K562 (cell line): ENCODE measurements around the gene SLC39A5. TPM values are rescaled to one million over a fixed set of nuclear protein-coding genes. Genes with fewer than 3 reads are reported as not detected.

ENCODE experiments used
- ATAC-seq: fragments of 200-7000 bp; cut with Tn5 transposase; 3 replicates; pipeline ENCODE4 v1.9.1; 2020; ENCODE audit warnings: moderate library complexity
- BruUV-seq: library from RNA; stranded (reverse); fragments of 400-500 nt; replicated peaks from 2 replicates; lab custom pipeline; 2021; lab: Mats Ljungman, UMichigan
- CTCF ChIA-PET: fragments of 300-600 bp; formaldehyde crosslinking; extraction: SDS; loops from one replicate; lab custom pipeline; 2021; ENCODE audit warnings: low intra/inter-chr PET ratio; lab: Yijun Ruan, JAX
- POLR2A ChIA-PET: fragments of 300-600, 350-650 bp; sonication (Branson Sonifier 250); formaldehyde crosslinking; extraction: SDS; loops from one replicate; lab custom pipeline; 2021; ENCODE audit warnings: antibody characterized with exemption, inconsistent platforms; lab: Yijun Ruan, JAX
- DNase-seq, 4 experiments: peaks; one replicate each; pipeline versions ENCODE4 v3.0.0 to v3.0.0-alpha.2; 2011 to 2018; ENCODE audit warnings: low spot score in 3 of 4, mixed read lengths in 3 of 4; ENCODE audit errors: extremely low read depth in 1 of 4
- FAIRE-seq: peaks from 2 replicates; lab custom pipeline; 2011; peaks lifted over from hg19 to GRCh38; lab: Jason Lieb, UNC
- H2AFZ ChIP-seq: 2 replicates; pipeline ENCODE4 v1.6.0; 2011; ENCODE audit warnings: low read depth, low read length, control low read depth, inconsistent platforms
- H3K27ac ChIP-seq: fragments of 200-600 bp; 3 replicates; pipeline ENCODE4 v1.8.0; 2011; ENCODE audit warnings: low read depth, mild to moderate bottlenecking, control low read depth, inconsistent platforms, low read length, moderate library complexity, mixed read lengths; ENCODE audit errors: extremely low read depth
- H3K27me3 ChIP-seq, 2 experiments: fragments of 300-600 bp in 1 of 2; 2 replicates in 1 of 2; 3 replicates in 1 of 2; pipeline versions ENCODE4 v1.6.0 to v1.8.0; 2011; ENCODE audit warnings: inconsistent platforms in 2 of 2, low read length in 2 of 2, mild to moderate bottlenecking in 1 of 2, mixed read lengths in 1 of 2, moderate library complexity in 1 of 2; ENCODE audit not compliant: control insufficient read depth in 2 of 2, insufficient read depth in 2 of 2
- H3K36me3 ChIP-seq: fragments of 300-600 bp; 3 replicates; pipeline ENCODE4 v1.8.0; 2011; ENCODE audit warnings: mild to moderate bottlenecking, low read length, inconsistent platforms; ENCODE audit not compliant: control insufficient read depth, insufficient read depth
- H3K4me1 ChIP-seq, 2 experiments: fragments of 200-600 bp in 1 of 2; replicated peaks in 1 of 2; 2 replicates in 1 of 2; 3 replicates in 1 of 2; pipeline versions ENCODE4 v1.5.1 to v1.8.0; 2011; ENCODE audit warnings: inconsistent platforms in 2 of 2, low read length in 2 of 2, mild to moderate bottlenecking in 1 of 2, mixed read lengths in 1 of 2, moderate library complexity in 1 of 2; ENCODE audit not compliant: control insufficient read depth in 2 of 2, insufficient read depth in 2 of 2
- H3K4me2 ChIP-seq: 2 replicates; pipeline ENCODE4 v1.6.1; 2011; ENCODE audit warnings: low read length, control low read depth, inconsistent platforms, mixed read lengths; ENCODE audit not compliant: insufficient read depth
- H3K4me3 ChIP-seq: fragments of 200-600 bp; sonication (generic), shearing (Covaris generic); 2 replicates; pipeline ENCODE4 v1.5.1; 2016; ENCODE audit warnings: control low read depth, inconsistent platforms
- H3K79me2 ChIP-seq: fragments of 200-600 bp; 3 replicates; pipeline ENCODE4 v1.8.0; 2011; ENCODE audit warnings: low read length, inconsistent platforms; ENCODE audit not compliant: control insufficient read depth, insufficient read depth
- H3K9ac ChIP-seq, 2 experiments: 2 replicates each; pipeline versions ENCODE4 v1.6.0 to v1.6.1; 2011; ENCODE audit warnings: low read depth in 2 of 2, low read length in 2 of 2, control low read depth in 1 of 2, inconsistent platforms in 1 of 2, mild to moderate bottlenecking in 1 of 2, mixed read lengths in 1 of 2; ENCODE audit not compliant: insufficient read depth in 1 of 2
- H3K9me1 ChIP-seq: one replicate; pipeline ENCODE4 v1.6.0; 2011; ENCODE audit warnings: inconsistent platforms, mild to moderate bottlenecking, low read length, moderate library complexity; ENCODE audit not compliant: control insufficient read depth, insufficient read depth
- H3K9me3 ChIP-seq: replicated peaks from 2 replicates; pipeline ENCODE4 v1.5.1; 2011; ENCODE audit warnings: low read depth, low read length, inconsistent platforms; ENCODE audit not compliant: control insufficient read depth, insufficient read depth
- H4K20me1 ChIP-seq: replicated peaks from 2 replicates; pipeline ENCODE4 v1.6.1; 2011; ENCODE audit warnings: low read length, inconsistent platforms, mixed read lengths; ENCODE audit not compliant: control insufficient read depth, insufficient read depth
- ATF1 ChIP-seq, 2 experiments: fragments of 450-650 bp in 1 of 2; IDR thresholded peaks; 2 replicates each; pipeline ENCODE4 v1.6.1; 2016; ENCODE audit warnings: missing compliant biosample characterization in 1 of 2, missing genetic modification characterization in 1 of 2
- C11orf30 ChIP-seq: fragments of 450-650 bp; IDR thresholded peaks from 2 replicates; pipeline ENCODE4 v1.6.1; 2016; ENCODE audit warnings: low read depth, mild to moderate bottlenecking
- CEBPB ChIP-seq: fragments of 450-650 bp; IDR thresholded peaks from 2 replicates; pipeline ENCODE4 v1.6.1; 2016; ENCODE audit warnings: missing genetic modification characterization, missing compliant biosample characterization
- DPF2 ChIP-seq: fragments of 450-650 bp; IDR thresholded peaks from 2 replicates; pipeline ENCODE4 v1.6.1; 2016
- FOXA1 ChIP-seq: fragments of 450-650 bp; IDR thresholded peaks from 2 replicates; pipeline ENCODE4 v1.6.1; 2016; ENCODE audit warnings: mild to moderate bottlenecking, borderline replicate concordance
- HDAC3 ChIP-seq: fragments of 450-650 bp; IDR thresholded peaks from 2 replicates; pipeline ENCODE4 v1.6.1; 2018; ENCODE audit warnings: borderline replicate concordance, mild to moderate bottlenecking, moderate library complexity; ENCODE audit not compliant: partially characterized antibody
- PHB ChIP-seq: fragments of 250-450 bp; sonication (Bioruptor Pico); IDR thresholded peaks from 2 replicates; pipeline ENCODE4 v1.5.0; 2021
- POLR2H ChIP-seq: IDR thresholded peaks from 2 replicates; pipeline ENCODE4 v1.6.1; 2016; ENCODE audit warnings: missing genetic modification characterization, low read depth, mild to moderate bottlenecking, control low read depth, missing compliant biosample characterization, moderate library complexity
- ZBTB1 ChIP-seq: sonication (generic); formaldehyde crosslinking; IDR thresholded peaks from 2 replicates; pipeline ENCODE4 v1.8.1; 2023; ENCODE audit warnings: missing genetic modification reagents, low read depth, mild to moderate bottlenecking, borderline replicate concordance
- ZNF3 ChIP-seq: fragments of 250-450 bp; sonication (Bioruptor Pico); IDR thresholded peaks from 2 replicates; pipeline ENCODE4 v1.5.0; 2021; ENCODE audit warnings: mild to moderate bottlenecking, moderate library complexity
- ZNF316 ChIP-seq: fragments of 450-650 bp; IDR thresholded peaks from 2 replicates; pipeline ENCODE4 v1.6.1; 2016
- ZNF384 ChIP-seq: IDR thresholded peaks from 2 replicates; pipeline ENCODE4 v1.6.1; 2012; ENCODE audit warnings: low read depth, low read length, improper control_type of control experiment
- WGBS: fragments of 100-300 bp; shearing (Covaris generic); methylation state at CpG from one replicate; pipeline ENCODE4 v1.1.6; 2016; ENCODE audit warnings: low coverage, mixed read lengths; ENCODE audit not compliant: insufficient coverage; ENCODE audit errors: missing lambda C conversion rate; 5-methylcytosine and 5-hydroxymethylcytosine counted together
- in situ Hi-C: fragments of 300-500 bp; cut with MboI; formaldehyde crosslinking; loops from 4 replicates; pipeline ENCODE4 v1.15.0; 2018; ENCODE audit warnings: inconsistent platforms, mixed read lengths
- intact Hi-C: fragments of 100-400 bp; cut with micrococcal nuclease; formaldehyde crosslinking; loops from 2 replicates; pipeline ENCODE4 v1.14.2; 2022
- polyA plus RNA-seq, 8 experiments: library from polyadenylated mRNA; depleted of rRNA in 4 of 8; stranded (reverse) in 5 of 8; unstranded in 3 of 8; fragments of >200 nt; fragmentation: Nextera tagmentation in 2 of 8; fragmentation: Illumina TruSeq in 1 of 8; extraction: Ambion mirVana in 2 of 8; extraction: Trizol in 1 of 8; gene quantifications; 2 replicates each; pipeline versions ENCODE4 v1.2.1 to v1.2.3, GENCODE V29; 2011 to 2014; ENCODE audit warnings: inconsistent platforms in 1 of 8, missing spikeins in 1 of 8
- total RNA-seq, 7 experiments: library from RNA; depleted of rRNA in 6 of 7; stranded (reverse); fragments of >200 nt in 6 of 7; fragmentation: Illumina TruSeq in 2 of 7; extraction: Trizol in 2 of 7; gene quantifications; 2 replicates each; pipeline versions ENCODE4 v1.2.1 to v1.2.3, GENCODE V29; 2011 to 2021; ENCODE audit warnings: low replicate concordance in 1 of 7
- TF ChIP-seq, protein P1 (sequence below): fragments of 450-650 bp; IDR thresholded peaks from 2 replicates; pipeline ENCODE4 v1.6.1; 2018; ENCODE audit not compliant: partially characterized antibody
- TF ChIP-seq, protein P2 (sequence below): sonication (generic); formaldehyde crosslinking; IDR thresholded peaks from 2 replicates; pipeline ENCODE4 v1.4.0; 2020; ENCODE audit warnings: mild to moderate bottlenecking, missing genetic modification reagents
- TF ChIP-seq, protein P3 (sequence below): IDR thresholded peaks from 2 replicates; pipeline ENCODE4 v1.6.1; 2012; ENCODE audit warnings: low read depth, low read length, improper control_type of control experiment, borderline replicate concordance

Gene SLC39A5
- total and polyA plus RNA-seq, 9 of the 15 experiments (the other 6 are each of a cell fraction or from before 2014, with no cell fraction given): 0.08 to 0.10 TPM; not detected in 7

DNA sequence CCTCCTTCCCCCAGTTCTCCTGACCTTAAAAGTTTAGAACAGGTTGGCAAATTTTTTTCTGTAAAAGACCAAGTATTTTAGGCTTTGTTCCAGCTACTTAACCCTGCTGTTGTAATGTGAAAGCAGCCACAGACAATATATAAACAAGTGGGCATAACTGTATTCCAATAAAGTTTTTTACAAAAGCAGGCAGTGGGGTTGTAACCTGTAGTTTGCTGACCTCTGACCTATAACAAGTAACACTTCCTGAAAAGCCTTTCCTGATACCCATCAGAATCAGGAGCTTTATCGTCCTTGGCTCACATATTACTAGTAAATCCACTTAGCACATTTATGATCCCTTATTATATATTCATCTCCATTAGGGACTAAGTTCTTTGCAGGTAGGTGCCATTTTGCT is 27.5 kb upstream of the SLC39A5 start (continued):
- no peak for TF ChIP-seq CEBPB
- peak; percentile 54; the same call in 1 of the 2 replicates for TF ChIP-seq ZNF384
- 0 out of 2 replicates have a peak, but pooled peaks have one; percentile 18 for TF ChIP-seq DPF2
- peak; percentile 52 for TF ChIP-seq HDAC3
- TF ChIP-seq PHB (CRISPR knock-in tag): no peak
- TF ChIP-seq ATF1 (CRISPR knock-in tag; IDR thresholded peaks at IDR 0.05): no peak
- 0 out of 2 replicates have a peak, but pooled peaks have one; percentile 14 for TF ChIP-seq ATF1 (tag; IDR thresholded peaks at IDR 0.05)
- TF ChIP-seq, protein P1, sequence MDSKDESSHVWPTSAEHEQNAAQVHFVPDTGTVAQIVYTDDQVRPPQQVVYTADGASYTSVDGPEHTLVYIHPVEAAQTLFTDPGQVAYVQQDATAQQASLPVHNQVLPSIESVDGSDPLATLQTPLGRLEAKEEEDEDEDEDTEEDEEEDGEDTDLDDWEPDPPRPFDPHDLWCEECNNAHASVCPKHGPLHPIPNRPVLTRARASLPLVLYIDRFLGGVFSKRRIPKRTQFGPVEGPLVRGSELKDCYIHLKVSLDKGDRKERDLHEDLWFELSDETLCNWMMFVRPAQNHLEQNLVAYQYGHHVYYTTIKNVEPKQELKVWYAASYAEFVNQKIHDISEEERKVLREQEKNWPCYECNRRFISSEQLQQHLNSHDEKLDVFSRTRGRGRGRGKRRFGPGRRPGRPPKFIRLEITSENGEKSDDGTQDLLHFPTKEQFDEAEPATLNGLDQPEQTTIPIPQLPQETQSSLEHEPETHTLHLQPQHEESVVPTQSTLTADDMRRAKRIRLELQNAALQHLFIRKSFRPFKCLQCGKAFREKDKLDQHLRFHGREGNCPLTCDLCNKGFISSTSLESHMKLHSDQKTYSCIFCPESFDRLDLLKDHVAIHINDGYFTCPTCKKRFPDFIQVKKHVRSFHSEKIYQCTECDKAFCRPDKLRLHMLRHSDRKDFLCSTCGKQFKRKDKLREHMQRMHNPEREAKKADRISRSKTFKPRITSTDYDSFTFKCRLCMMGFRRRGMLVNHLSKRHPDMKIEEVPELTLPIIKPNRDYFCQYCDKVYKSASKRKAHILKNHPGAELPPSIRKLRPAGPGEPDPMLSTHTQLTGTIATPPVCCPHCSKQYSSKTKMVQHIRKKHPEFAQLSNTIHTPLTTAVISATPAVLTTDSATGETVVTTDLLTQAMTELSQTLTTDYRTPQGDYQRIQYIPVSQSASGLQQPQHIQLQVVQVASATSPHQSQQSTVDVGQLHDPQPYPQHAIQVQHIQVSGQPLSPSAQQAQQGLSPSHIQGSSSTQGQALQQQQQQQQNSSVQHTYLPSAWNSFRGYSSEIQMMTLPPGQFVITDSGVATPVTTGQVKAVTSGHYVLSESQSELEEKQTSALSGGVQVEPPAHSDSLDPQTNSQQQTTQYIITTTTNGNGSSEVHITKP: no peak
- no peak for TF ChIP-seq ZBTB1 (CRISPR knock-in tag)

DNA sequence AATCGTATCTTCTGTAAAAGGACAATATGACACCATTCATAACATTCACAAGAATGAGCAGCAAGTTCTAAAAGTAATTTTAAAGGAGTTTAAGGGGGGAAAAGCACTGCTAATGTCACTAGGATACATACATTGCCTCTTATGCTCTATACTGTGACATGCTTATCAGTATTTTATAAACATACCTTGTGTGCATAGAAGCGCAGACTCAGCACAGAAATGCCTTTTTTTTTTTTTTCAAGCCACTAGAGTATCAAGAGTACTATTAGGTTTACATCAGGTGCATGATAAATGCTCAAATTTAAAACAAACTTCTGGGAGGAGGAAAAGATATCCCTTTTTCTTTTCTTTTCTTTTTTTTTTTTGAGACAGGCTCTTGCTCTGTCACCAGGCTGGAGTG is 27.0 kb upstream of the SLC39A5 start:
- Histone ChIP-seq H3K9me1 (no peaks in the 10 kb centered on the region), H3K4me2 (no peak overlapping the region), H3K9ac (no peak overlapping the region), H2AFZ (peak overlapping the region; percentile 4), H3K36me3 (peaks cover 31% of the 10 kb centered on the region), H3K9me3 (no peaks in the 10 kb centered on the region), H3K4me3 (no peak overlapping the region), H3K27ac (peak overlapping the region; percentile 37; the same call in 1 of the 3 replicates), H4K20me1 (no peaks in the 10 kb centered on the region), H3K4me1 (peaks cover 2 to 25% of the 10 kb centered on the region in 2 experiments; a peak in 3 of 5 replicates), H3K79me2 (no peaks in the 10 kb centered on the region), H3K27me3 (no peaks in the 10 kb centered on the region)
- in situ Hi-C loops (no loop called here), intact Hi-C loops (no loop called here)
- ChIA-PET POLR2A (interaction anchor here (2.7 kb wide), 1 partner anchor 13 kb away, joined by 12 read pairs; the partner anchor contains the start of gene SMARCC2), CTCF (no interaction called here)
- FAIRE-seq: no peak
- TF ChIP-seq, protein P2, sequence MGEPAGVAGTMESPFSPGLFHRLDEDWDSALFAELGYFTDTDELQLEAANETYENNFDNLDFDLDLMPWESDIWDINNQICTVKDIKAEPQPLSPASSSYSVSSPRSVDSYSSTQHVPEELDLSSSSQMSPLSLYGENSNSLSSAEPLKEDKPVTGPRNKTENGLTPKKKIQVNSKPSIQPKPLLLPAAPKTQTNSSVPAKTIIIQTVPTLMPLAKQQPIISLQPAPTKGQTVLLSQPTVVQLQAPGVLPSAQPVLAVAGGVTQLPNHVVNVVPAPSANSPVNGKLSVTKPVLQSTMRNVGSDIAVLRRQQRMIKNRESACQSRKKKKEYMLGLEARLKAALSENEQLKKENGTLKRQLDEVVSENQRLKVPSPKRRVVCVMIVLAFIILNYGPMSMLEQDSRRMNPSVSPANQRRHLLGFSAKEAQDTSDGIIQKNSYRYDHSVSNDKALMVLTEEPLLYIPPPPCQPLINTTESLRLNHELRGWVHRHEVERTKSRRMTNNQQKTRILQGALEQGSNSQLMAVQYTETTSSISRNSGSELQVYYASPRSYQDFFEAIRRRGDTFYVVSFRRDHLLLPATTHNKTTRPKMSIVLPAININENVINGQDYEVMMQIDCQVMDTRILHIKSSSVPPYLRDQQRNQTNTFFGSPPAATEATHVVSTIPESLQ: no peak
- TF ChIP-seq C11orf30 (peak; percentile 46; the same call in 1 of the 2 replicates), ZNF316 (peak; percentile 70), ZNF3 (CRISPR knock-in tag) (no peak), POLR2H (tag) (peak; percentile 34; the same call in 1 of the 2 replicates), FOXA1 (no peak)
- TF ChIP-seq, protein P3, sequence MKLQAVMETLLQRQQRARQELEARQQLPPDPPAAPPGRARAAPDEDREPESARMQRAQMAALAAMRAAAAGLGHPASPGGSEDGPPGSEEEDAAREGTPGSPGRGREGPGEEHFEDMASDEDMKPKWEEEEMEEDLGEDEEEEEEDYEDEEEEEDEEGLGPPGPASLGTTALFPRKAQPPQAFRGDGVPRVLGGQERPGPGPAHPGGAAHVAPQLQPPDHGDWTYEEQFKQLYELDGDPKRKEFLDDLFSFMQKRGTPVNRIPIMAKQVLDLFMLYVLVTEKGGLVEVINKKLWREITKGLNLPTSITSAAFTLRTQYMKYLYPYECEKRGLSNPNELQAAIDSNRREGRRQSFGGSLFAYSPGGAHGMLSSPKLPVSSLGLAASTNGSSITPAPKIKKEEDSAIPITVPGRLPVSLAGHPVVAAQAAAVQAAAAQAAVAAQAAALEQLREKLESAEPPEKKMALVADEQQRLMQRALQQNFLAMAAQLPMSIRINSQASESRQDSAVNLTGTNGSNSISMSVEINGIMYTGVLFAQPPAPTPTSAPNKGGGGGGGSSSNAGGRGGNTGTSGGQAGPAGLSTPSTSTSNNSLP: no peak
- no peak for DNase-seq
- whole genome bisulfite sequencing: 0% methylated on average over 2 of the region's 2 CpGs
- ATAC-seq: peak; percentile 11; the same call in 2 of the 3 replicates
- no TSS peak for BruUV-seq
